MM.1S (cell line): ENCODE results near the gene VRTN.

Experiments
- EZH2 ChIP-seq: fragments of 300-600 bp; sonication (generic); optimal IDR thresholded peaks from 2 replicates; pipeline ENCODE3; 2017; ENCODE audit warnings: low read depth, mild to moderate bottlenecking, antibody characterized with exemption, low read length, mixed read lengths
- EZH2phosphoT487 ChIP-seq: fragments of 300-600 bp; sonication (generic); IDR thresholded peaks from 2 replicates; pipeline ENCODE4 v1.6.1; 2018; ENCODE audit warnings: antibody characterized with exemption, low read length
- TF ChIP-seq, protein P1 (sequence below): fragments of 300-600 bp; sonication (generic); IDR thresholded peaks from 2 replicates; pipeline ENCODE4 v1.5.1; 2016; ENCODE audit warnings: antibody characterized with exemption, low read length, mixed read lengths

DNA sequence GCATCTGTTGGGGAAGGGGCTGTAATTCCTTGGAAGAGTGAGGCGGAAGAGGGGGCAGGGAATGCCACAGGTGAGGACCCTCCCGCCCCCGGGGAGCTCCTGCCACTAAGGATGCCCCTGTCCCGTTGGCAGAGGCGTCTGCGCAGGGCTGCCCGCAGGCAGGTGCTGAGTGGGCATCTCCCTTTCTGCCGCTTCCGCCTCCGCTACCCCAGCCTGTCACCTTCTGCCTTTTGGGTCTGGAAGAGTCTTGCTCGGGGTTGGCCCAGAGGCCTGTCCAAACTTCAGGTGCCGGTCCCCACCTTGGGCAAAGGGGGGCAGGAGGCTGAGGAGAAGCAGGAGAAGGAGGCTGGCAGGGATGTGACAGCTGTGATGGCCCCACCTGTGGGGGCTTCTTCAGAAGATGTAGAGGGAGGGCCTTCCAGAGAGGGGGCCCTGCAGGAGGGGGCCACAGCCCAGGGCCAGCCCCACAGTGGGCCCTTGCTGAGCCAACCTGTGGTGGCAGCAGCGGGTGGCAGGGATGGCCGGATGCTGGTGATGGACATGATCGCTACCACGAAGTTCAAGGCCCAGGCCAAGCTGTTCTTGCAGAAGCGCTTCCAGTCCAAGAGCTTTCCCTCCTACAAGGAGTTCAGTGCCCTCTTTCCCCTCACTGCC is 10.0 kb downstream of the VRTN start:
- TF ChIP-seq, protein P1, sequence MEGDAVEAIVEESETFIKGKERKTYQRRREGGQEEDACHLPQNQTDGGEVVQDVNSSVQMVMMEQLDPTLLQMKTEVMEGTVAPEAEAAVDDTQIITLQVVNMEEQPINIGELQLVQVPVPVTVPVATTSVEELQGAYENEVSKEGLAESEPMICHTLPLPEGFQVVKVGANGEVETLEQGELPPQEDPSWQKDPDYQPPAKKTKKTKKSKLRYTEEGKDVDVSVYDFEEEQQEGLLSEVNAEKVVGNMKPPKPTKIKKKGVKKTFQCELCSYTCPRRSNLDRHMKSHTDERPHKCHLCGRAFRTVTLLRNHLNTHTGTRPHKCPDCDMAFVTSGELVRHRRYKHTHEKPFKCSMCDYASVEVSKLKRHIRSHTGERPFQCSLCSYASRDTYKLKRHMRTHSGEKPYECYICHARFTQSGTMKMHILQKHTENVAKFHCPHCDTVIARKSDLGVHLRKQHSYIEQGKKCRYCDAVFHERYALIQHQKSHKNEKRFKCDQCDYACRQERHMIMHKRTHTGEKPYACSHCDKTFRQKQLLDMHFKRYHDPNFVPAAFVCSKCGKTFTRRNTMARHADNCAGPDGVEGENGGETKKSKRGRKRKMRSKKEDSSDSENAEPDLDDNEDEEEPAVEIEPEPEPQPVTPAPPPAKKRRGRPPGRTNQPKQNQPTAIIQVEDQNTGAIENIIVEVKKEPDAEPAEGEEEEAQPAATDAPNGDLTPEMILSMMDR, result no peak
- TF ChIP-seq EZH2phosphoT487 (no peak), EZH2 (no peak)
